Activated CD8-positive, alpha-beta memory T cell treated with anti-CD3 and anti-CD28 coated beads for 1 hour (primary cell): Measurements from ENCODE around the gene ANXA10.
"Not testable (repeated sequence)": the region's sequence is repeated elsewhere in the genome, so short reads cannot be mapped to it uniquely, and the experiment has no call there.

Experiments
- DNase-seq, 2 donors: peaks; one replicate each; pipeline ENCODE4 v3.0.0-alpha.2; 2020; ENCODE audit warnings: low read depth in 1 of 2; ENCODE audit errors: extremely low read depth in 1 of 2

The ANXA10 gene

GRCh38 chr4:168118116-168118655 lies 25.8 kb downstream of the ANXA10 start:
- no peak for DNase-seq

DNA sequence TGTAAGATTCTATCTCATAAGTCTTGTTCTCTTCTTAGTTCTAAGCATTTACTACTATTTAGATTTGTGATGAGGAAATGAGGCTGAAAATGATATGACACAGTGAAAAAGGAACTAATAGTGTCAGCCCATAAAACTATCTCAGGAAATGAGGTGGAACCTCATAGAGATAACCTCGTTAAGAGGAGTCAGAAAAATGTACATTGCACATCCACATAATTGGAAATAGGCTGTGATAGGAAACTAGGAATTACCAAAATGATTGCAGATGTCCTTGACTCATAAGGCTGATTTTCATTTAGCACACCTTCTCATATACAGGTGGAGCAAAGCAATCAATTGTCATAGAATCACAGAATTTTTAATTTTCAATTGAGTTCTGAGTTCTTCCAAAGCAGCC lies 26.8 kb downstream of the ANXA10 start:
- no peak for DNase-seq

GRCh38 chr4:168119890-168120289 lies 27.6 kb downstream of the ANXA10 start:
- no peak for DNase-seq

DNA sequence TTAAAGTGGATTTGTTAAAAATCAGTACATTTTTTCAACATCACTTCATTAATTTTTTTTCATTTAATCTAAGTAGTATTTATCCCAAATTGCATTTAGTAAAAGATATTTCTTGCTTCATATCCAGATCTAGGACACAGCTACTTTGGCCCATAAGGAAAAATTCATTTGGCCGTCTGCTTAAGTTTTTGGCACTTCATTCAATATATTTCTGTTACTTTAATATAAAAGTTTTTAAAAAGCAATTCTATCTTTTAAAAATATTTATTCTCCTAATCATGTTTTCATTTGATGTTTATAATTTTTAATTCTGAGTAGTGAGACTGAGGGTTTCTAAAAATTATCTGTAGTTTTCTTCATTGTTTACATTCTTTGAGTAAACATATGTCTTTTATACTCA lies 28.5 kb downstream of the ANXA10 start:
- no peak for DNase-seq

DNA sequence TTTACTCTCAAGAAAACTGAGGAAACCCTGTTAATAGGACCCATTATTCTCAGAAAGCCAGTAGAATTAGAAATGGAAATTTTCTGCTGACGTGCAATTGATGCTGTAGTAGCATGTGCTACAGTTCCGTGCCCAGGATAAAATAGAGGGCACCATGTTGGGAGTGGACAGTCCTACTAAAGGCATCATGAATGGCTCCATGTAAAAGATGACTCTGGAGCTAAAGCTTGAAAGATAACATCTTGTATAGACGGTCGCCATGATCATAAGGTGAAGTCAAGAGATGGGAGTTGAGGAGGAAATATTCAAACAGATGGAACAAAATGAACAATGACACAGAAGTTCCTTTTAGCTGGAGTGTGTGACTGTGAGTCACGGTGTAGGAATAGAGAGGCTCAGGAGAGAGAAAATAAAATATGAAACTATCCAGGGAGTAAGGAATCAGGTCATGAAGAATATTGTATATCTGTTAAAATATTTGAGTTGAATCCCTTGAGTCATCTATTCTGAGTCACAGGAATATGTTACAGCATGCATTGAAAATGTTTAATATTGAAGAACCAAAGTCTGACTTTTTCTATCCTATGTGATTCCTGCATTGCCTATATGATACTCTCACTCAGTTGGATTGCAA lies 31.8 kb downstream of the ANXA10 start:
- no peak for DNase-seq

GRCh38 chr4:168126952-168127351 lies 34.6 kb downstream of the ANXA10 start:
- no peak for DNase-seq

DNA sequence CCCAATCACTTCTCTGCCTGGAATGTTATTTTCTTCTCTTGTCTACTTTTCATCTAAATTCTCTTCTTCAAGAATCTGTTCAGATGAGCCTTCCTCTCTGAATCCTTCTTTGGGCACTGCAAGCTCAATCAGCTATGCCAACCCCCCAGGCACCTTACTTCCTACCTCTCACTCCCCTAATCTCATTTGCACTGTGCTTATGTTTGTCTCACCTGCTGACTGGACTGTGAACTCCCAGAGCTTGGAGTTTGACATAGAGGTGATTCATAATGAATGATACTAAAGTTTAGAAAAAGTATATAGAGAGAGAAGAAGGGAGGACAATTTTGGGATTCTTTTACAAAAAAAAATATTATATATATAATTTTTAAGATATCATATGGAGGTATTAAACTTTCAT lies 36.3 kb downstream of the ANXA10 start:
- no peak for DNase-seq

- DNase-seq: no peak
Measured at GRCh38 chr4:168129046-168129772, 36.9 kb downstream of the ANXA10 start.

GRCh38 chr4:168129802-168130201 lies 37.5 kb downstream of the ANXA10 start:
- no peak for DNase-seq

GRCh38 chr4:168131196-168131595 lies 38.9 kb downstream of the ANXA10 start:
- no peak for DNase-seq

DNA sequence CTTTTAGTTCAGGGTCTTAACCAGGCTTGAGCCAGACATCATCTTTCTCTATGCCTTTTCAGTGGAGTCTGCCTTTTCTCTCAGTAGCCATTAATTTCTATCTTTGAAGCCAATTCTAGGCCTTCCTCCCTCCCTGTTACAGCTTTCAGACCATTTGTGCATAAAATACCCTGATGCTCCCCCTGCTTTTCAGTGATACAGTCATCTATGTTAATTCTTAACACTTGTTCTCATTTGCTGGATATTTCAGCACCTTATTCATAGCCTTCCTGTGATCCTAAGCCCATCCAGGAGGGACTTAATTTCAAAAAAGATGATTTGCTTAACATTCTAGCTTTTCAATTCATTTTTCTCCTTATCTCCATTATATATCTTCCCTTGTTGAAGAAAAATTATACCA lies 42.3 kb downstream of the ANXA10 start:
- no peak for DNase-seq

GRCh38 chr4:168135860-168136259 lies 43.5 kb downstream of the ANXA10 start:
- DNase-seq: not testable (repeated sequence)

- DNase-seq: not testable (repeated sequence)
Measured at GRCh38 chr4:168137695-168138094, 45.4 kb downstream of the ANXA10 start.

DNA sequence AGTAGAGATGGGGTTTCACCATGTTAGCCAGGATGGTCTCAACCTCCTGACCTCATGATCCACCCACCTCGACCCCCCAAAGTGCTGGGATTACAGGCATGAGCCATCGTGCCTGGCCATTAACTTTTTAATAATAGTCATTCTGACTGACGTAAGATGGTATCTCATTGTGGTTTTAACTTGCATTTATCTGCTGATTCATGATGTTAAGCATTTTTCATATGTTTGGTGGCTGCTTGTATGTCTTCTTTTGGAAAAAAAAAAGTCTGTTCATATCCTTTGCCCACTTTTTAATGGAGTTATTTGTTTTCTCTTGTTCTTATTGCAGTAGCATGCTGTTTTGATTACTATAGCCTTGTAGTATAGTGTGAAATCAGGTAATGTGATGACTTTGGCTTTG lies 45.8 kb downstream of the ANXA10 start:
- no peak for DNase-seq

DNA sequence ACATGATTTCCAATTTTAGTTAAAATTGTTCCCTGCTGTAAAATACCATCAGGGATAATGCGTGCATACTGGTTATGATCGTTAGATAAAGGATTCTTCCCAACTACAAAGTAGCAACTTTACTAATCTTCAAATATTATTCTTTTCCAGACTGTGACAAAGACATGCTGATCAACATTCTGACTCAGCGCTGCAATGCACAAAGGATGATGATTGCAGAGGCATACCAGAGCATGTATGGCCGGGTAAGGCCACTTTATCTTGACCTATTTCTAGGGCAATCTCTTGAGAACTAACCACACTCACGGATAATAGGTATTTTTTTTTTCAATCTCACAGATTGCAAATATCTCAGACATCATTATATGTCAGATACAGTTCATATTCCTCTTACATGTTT lies 47.0 kb downstream of the ANXA10 start:
- DNase-seq: no peak

DNA sequence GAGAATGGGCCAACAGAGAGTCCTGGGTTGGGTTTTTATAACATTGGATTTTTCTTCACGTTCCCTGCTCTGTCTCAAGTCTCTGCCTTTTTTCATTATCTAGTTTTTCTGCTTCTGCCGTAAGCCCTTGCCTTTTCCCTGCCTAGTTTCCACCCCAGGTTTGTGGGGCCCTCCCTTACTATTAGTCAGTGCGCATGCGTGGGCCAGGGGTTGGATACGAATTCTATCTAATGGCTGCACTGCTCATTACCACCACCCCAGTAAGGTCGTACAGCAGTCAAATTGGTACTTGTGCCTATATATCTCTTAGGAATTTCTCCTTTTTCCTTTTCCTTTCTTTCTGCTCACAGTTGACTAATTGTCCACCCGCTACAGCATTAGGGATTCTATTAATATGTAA lies 49.4 kb downstream of the ANXA10 start:
- DNase-seq: no peak

DNA sequence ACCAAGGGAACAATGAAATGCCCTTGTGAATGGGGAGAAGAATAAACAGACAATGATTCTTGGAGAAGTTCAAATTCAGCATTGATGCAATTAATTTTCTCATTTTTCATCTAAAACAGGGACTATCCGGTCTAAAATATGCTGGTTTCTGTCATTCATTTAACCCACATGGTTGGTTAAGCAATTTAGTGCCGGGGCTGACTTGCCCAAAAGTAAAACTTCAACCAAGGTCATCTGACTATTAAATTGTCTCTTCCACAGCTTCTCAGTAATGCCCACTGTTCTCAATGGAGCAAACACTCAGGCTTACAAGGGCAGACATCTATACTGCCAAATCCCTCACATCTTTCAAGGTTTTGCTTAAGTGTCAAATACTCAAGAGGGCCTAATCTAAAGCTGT lies 51.3 kb downstream of the ANXA10 start:
- DNase-seq: no peak

DNA sequence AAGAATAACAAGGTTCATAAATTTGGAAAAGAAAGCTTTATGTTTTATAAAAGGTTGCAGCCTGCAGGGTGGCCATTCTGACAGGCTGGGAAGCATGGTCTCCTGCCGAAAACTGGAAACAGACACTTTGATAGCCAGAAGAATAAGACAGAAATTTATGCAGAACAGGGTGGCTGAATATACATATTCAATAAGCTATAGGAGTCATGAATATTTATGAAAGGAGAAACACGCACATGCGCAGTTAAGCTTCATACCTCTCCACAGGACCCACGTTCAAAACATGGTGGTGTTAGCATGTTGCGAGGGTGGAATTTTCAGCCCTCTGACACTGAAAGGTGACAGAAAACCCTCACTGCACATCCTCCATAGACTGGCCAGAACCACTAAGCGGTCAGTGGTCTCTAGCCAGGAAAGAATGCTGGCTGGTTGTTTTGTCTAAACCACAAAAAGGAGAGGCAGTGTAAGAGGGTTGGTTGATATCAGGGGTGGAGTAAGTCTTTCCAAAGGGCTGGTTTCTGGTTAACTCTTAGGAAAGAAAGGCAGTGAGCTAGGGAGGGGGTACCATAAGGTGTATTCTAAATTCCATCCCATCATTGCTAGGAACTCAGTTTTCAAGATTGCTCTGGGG lies 58.2 kb downstream of the ANXA10 start:
- DNase-seq: no peak

GRCh38 chr4:168151327-168151726 lies 59.0 kb downstream of the ANXA10 start:
- no peak for DNase-seq

- no peak for DNase-seq
Measured at GRCh38 chr4:168152837-168153500, 60.6 kb downstream of the ANXA10 start.
